GM12878 (cell line): ENCODE data around the gene SEC16B. TPM values are rescaled to one million over a fixed set of nuclear protein-coding genes. Genes with fewer than 3 reads are reported as not detected.

ENCODE experiments used
- ATAC-seq: fragments of 200-7000 bp; cut with Tn5 transposase; 3 replicates; pipeline ENCODE4 v1.9.1; 2020; ENCODE audit warnings: mild to moderate bottlenecking, moderate library complexity
- BruUV-seq: library from RNA; stranded (reverse); fragments of 400-500 nt; replicated peaks from 2 replicates; lab custom pipeline; 2021; lab: Mats Ljungman, UMichigan
- CTCF ChIA-PET: fragments of 300-600 bp; sonication (Branson Sonifier 250); formaldehyde crosslinking; extraction: SDS; loops from one replicate; lab custom pipeline; 2021; ENCODE audit warnings: inconsistent platforms; lab: Yijun Ruan, JAX
- POLR2A ChIA-PET: fragments of 350-600 bp; formaldehyde crosslinking; extraction: SDS; loops from one replicate; lab custom pipeline; 2021; ENCODE audit warnings: inconsistent platforms; lab: Charles Lee
- RAD21 ChIA-PET: fragments of 300-600 bp; sonication (Branson Sonifier 250); formaldehyde crosslinking; loops from one replicate; lab custom pipeline; 2023; ENCODE audit warnings: antibody characterized with exemption; ENCODE audit not compliant: unreplicated experiment; lab: Charles Lee
- SMC1A ChIA-PET: fragments of 300-600 bp; sonication (Branson Sonifier 250); formaldehyde crosslinking; loops from one replicate; lab custom pipeline; 2023; ENCODE audit not compliant: unreplicated experiment, uncharacterized antibody; lab: Charles Lee
- DNase-seq: peaks from one replicate; pipeline ENCODE4 v3.0.0-alpha.2; 2011; ENCODE audit warnings: low read depth, low spot score
- FAIRE-seq: peaks from 3 replicates; lab custom pipeline; 2011; peaks lifted over from hg19 to GRCh38; lab: Jason Lieb, UNC
- H2AFZ ChIP-seq: 2 replicates; pipeline ENCODE4 v1.6.0; 2011; ENCODE audit warnings: low read depth, low read length, control low read depth; ENCODE audit not compliant: control insufficient read depth
- H3K27ac ChIP-seq: 2 replicates; pipeline ENCODE4 v1.5.1; 2011; ENCODE audit warnings: control low read depth; ENCODE audit not compliant: control insufficient read depth, insufficient read depth
- H3K27me3 ChIP-seq, 2 experiments: replicated peaks in 1 of 2; 2 replicates each; pipeline versions ENCODE4 v1.6.0 to v1.6.1; 2011; ENCODE audit warnings: low read length in 1 of 2; ENCODE audit not compliant: control insufficient read depth in 2 of 2, insufficient read depth in 2 of 2
- H3K36me3 ChIP-seq, 2 experiments: 2 replicates each; pipeline ENCODE4 v1.5.1; 2011; ENCODE audit warnings: low read length in 1 of 2; ENCODE audit not compliant: control insufficient read depth in 2 of 2, insufficient read depth in 2 of 2
- H3K4me1 ChIP-seq: 2 replicates; pipeline ENCODE4 v1.6.1; 2011; ENCODE audit warnings: mild to moderate bottlenecking, low read length, moderate library complexity, mixed read lengths; ENCODE audit not compliant: control insufficient read depth, insufficient read depth
- H3K4me2 ChIP-seq: 2 replicates; pipeline ENCODE4 v1.6.0; 2011; ENCODE audit warnings: control low read depth; ENCODE audit not compliant: control insufficient read depth, insufficient read depth
- H3K4me3 ChIP-seq: fragments of 200-600 bp; sonication (generic); 2 replicates; pipeline ENCODE4 v1.5.1; 2016
- H3K79me2 ChIP-seq: 2 replicates; pipeline ENCODE4 v1.6.0; 2011; ENCODE audit warnings: low read length; ENCODE audit not compliant: control insufficient read depth, insufficient read depth
- H3K9ac ChIP-seq: 2 replicates; pipeline ENCODE4 v1.8.0; 2011; ENCODE audit warnings: low read length, control low read depth, mixed read lengths; ENCODE audit not compliant: control insufficient read depth, insufficient read depth
- H3K9me3 ChIP-seq: replicated peaks from 3 replicates; pipeline ENCODE4 v1.5.1; 2011; ENCODE audit warnings: mild to moderate bottlenecking, low read length; ENCODE audit not compliant: control insufficient read depth, insufficient read depth
- H4K20me1 ChIP-seq: 2 replicates; pipeline ENCODE4 v1.6.0; 2011; ENCODE audit not compliant: control insufficient read depth, insufficient read depth
- CBFB ChIP-seq: IDR thresholded peaks from 2 replicates; pipeline ENCODE4 v1.6.1; 2016; ENCODE audit warnings: antibody characterized with exemption, low read depth
- CBX5 ChIP-seq: sonication (generic); IDR thresholded peaks from 2 replicates; pipeline ENCODE4 v1.6.1; 2016; ENCODE audit warnings: low read depth, moderate library complexity, mild to moderate bottlenecking, inconsistent platforms
- ELK1 ChIP-seq: IDR thresholded peaks from 2 replicates; pipeline ENCODE4 v1.6.1; 2012; ENCODE audit warnings: low read depth, low read length, improper control_type of control experiment
- ESRRA ChIP-seq: IDR thresholded peaks from 2 replicates; pipeline ENCODE4 v1.6.1; 2012; ENCODE audit warnings: mild to moderate bottlenecking, low read length, improper control_type of control experiment
- ETV6 ChIP-seq, 2 experiments: fragments of 450-650 bp in 1 of 2; IDR thresholded peaks in 1 of 2; conservative IDR thresholded peaks in 1 of 2; 2 replicates each; pipeline ENCODE4 v1.6.1; 2014; ENCODE audit warnings: antibody characterized with exemption in 1 of 2, borderline replicate concordance in 1 of 2, low read depth in 1 of 2, mild to moderate bottlenecking in 1 of 2, moderate library complexity in 1 of 2
- PAX8 ChIP-seq: fragments of 450-650 bp; IDR thresholded peaks from 2 replicates; pipeline ENCODE4 v1.6.1; 2017; ENCODE audit warnings: mild to moderate bottlenecking, moderate library complexity
- POU2F2 ChIP-seq: IDR thresholded peaks from 3 replicates; pipeline ENCODE4 v1.6.1; 2011; ENCODE audit warnings: low read depth, mild to moderate bottlenecking, low read length, borderline replicate concordance
- RAD51 ChIP-seq: fragments of 450-650 bp; IDR thresholded peaks from 2 replicates; pipeline ENCODE4 v1.6.1; 2016; ENCODE audit warnings: moderate library complexity, mild to moderate bottlenecking, inconsistent platforms
- SUPT20H ChIP-seq: IDR thresholded peaks from 2 replicates; pipeline ENCODE4 v1.6.1; 2011; ENCODE audit warnings: low read depth, mild to moderate bottlenecking, low read length, moderate library complexity, borderline replicate concordance; ENCODE audit not compliant: control insufficient read depth
- ZBTB40 ChIP-seq: fragments of 450-650 bp; IDR thresholded peaks from 2 replicates; pipeline ENCODE4 v1.6.1; 2016; ENCODE audit warnings: mild to moderate bottlenecking, moderate library complexity, borderline replicate concordance
- ZNF207 ChIP-seq: fragments of 450-650 bp; IDR thresholded peaks from 2 replicates; pipeline ENCODE4 v1.6.1; 2014; ENCODE audit warnings: antibody characterized with exemption, mild to moderate bottlenecking, borderline replicate concordance
- ZNF274 ChIP-seq: IDR thresholded peaks from one replicate; pipeline ENCODE4 v1.8.0; 2011; ENCODE audit not compliant: insufficient read length, insufficient read depth
- WGBS: methylation state at CpG from one replicate; pipeline ENCODE4 v1.1.6; 2016; ENCODE audit warnings: low lambda C conversion rate; ENCODE audit not compliant: insufficient replicate concordance, insufficient coverage; ENCODE audit errors: missing lambda C conversion rate; 5-methylcytosine and 5-hydroxymethylcytosine counted together
- in situ Hi-C: fragments of 300-500 bp; cut with MboI; formaldehyde crosslinking; loops from 9 replicates; pipeline ENCODE4 v1.14.3; 2018; ENCODE audit warnings: mixed read lengths
- intact Hi-C: fragments of 100-400 bp; cut with micrococcal nuclease; formaldehyde crosslinking; loops from one replicate; pipeline ENCODE4 v1.14.2; 2022; ENCODE audit not compliant: unreplicated experiment
- polyA plus RNA-seq, 11 experiments: library from polyadenylated mRNA; depleted of rRNA in 4 of 11; unstranded in 6 of 11; stranded (reverse) in 5 of 11; fragments of >200 nt; fragmentation: Nextera tagmentation in 4 of 11; fragmentation: Illumina TruSeq in 1 of 11; extraction: Ambion mirVana in 4 of 11; extraction: Trizol in 1 of 11; gene quantifications; 1 replicate in 1 of 11; 2 replicates in 10 of 11; pipeline versions ENCODE4 v1.2.1 to v1.2.3, GENCODE V29; 2011 to 2016; ENCODE audit warnings: inconsistent platforms in 2 of 11, missing spikeins in 2 of 11, low read depth in 1 of 11
- total RNA-seq, 4 experiments: library from RNA; depleted of rRNA in 3 of 4; stranded (reverse); fragments of >200 nt in 3 of 4; fragmentation: Illumina TruSeq in 1 of 4; extraction: Trizol in 1 of 4; gene quantifications; 2 replicates each; pipeline versions ENCODE4 v1.2.1 to v1.2.3, GENCODE V29; 2013 to 2021
- TF ChIP-seq, protein P1 (sequence below): fragments of 450-650 bp; formaldehyde crosslinking; IDR thresholded peaks from 2 replicates; pipeline ENCODE4 v1.5.0; 2022; ENCODE audit warnings: mild to moderate bottlenecking, missing genetic modification characterization

Gene SEC16B
- total and polyA plus RNA-seq, 10 of the 15 experiments (the other 5 are each of a cell fraction or from before 2014, with no cell fraction given) = 0.10 to 0.94 (median 0.17) TPM; not detected in 2

DNA sequence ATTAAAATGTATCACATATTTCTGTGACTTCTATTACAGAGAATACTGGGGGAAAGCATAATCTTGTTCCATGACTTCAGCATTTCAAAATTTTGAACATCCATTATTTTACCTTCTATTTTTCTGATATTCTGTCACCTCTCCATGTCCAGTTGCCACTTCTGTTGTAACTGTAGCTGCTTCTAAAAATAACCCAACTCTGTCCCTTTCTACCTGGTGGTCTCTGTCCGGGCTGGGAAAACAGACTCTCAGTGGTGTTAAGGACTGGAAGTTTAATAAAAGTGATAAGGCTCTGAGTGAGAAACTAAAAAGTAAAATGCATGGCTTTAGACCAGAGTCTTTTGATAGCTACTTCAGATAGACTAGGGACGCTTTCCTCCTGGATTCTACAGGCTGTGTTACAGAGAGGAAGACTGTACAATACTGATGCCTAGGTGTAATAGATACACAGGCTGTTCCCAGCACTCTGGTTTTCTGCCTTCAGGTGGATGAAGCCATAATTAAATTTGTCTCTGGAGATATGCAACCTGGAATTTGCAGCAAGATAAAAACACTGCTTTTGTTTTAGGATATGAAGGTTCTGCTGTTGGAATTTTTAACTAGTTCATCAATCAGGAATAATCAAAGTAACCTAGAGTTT is 42.1 kb upstream of the SEC16B start:
- BruUV-seq = no TSS peak
- WGBS = 0% methylated on average over 2 of the region's 2 CpGs
- no peak overlapping the region for H3K4me2 ChIP-seq
- TF ChIP-seq SUPT20H (no peak), ETV6 (conservative IDR thresholded peaks at IDR 0.05 in 1 of 2, IDR thresholded peaks at IDR 0.05 in 1 of 2; ENCODE audit: borderline replicate concordance in 1 of 2, low read depth in 1 of 2) (no peak), ZBTB40 (no peak), ELK1 (no peak), POU2F2 (no peak), RAD51 (no peak), CBFB (no peak), ZNF207 (no peak), CBX5 (no peak), ESRRA (no peak), ZNF274 (no peak), PAX8 (no peak)
- TF ChIP-seq, protein P1, sequence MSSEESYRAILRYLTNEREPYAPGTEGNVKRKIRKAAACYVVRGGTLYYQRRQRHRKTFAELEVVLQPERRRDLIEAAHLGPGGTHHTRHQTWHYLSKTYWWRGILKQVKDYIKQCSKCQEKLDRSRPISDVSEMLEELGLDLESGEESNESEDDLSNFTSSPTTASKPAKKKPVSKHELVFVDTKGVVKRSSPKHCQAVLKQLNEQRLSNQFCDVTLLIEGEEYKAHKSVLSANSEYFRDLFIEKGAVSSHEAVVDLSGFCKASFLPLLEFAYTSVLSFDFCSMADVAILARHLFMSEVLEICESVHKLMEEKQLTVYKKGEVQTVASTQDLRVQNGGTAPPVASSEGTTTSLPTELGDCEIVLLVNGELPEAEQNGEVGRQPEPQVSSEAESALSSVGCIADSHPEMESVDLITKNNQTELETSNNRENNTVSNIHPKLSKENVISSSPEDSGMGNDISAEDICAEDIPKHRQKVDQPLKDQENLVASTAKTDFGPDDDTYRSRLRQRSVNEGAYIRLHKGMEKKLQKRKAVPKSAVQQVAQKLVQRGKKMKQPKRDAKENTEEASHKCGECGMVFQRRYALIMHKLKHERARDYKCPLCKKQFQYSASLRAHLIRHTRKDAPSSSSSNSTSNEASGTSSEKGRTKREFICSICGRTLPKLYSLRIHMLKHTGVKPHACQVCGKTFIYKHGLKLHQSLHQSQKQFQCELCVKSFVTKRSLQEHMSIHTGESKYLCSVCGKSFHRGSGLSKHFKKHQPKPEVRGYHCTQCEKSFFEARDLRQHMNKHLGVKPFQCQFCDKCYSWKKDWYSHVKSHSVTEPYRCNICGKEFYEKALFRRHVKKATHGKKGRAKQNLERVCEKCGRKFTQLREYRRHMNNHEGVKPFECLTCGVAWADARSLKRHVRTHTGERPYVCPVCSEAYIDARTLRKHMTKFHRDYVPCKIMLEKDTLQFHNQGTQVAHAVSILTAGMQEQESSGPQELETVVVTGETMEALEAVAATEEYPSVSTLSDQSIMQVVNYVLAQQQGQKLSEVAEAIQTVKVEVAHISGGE (CRISPR knock-in tag) = no peak

More for the DNA sequence above, 42.1 kb upstream of the SEC16B start:
- ATAC-seq = no peak
- FAIRE-seq = no peak
- Histone ChIP-seq H3K9me3 (no peaks in the 10 kb centered on the region), H3K36me3 (no peaks in the 10 kb centered on the region), H4K20me1 (no peaks in the 10 kb centered on the region), H3K4me3 (no peak overlapping the region), H2AFZ (no peak overlapping the region), H3K27ac (no peak overlapping the region), H3K79me2 (no peaks in the 10 kb centered on the region), H3K27me3 (no peaks in the 10 kb centered on the region; a peak in 1 of 4 replicates), H3K4me1 (no peaks in the 10 kb centered on the region), H3K9ac (no peak overlapping the region)
- intact Hi-C loops (no loop called here), in situ Hi-C loops (no loop called here)
- no peak for DNase-seq
- ChIA-PET POLR2A (no interaction called here), RAD21 (no interaction called here), CTCF (interaction anchor here (0.7 to 1.5 kb wide), 4 partner anchors 17 to 64 kb away, joined by 3 to 4 read pairs (median 3); no protein-coding TSS in a partner anchor), SMC1A (interaction anchor here (0.6 to 1.2 kb wide), 2 partner anchors 12 to 266 kb away, joined by 3 to 4 read pairs; no protein-coding TSS in a partner anchor)
